Anterior cingulate cortex (tissue), 58 donors: Measurements from ENCODE around the gene PRAMEF14.
A peak's percentile ranks its signal among the peaks of the same experiment; 100 is the strongest.
"Not testable (repeated sequence)": the region's sequence is repeated elsewhere in the genome, so short reads cannot be mapped to it uniquely, and the experiment has no call there.

Experiments used
- DNase-seq, 58 donors: peaks; one replicate each; lab custom pipeline; 2025; lab: John Stamatoyannopoulos, UW

PRAMEF14 gene

GRCh38 chr1:13347034-13347433, at the start of gene PRAMEF14:
Gene PRAMEF14, minus strand, starts transcription at chr1:13347134. Its CDS starts 1,820 bp downstream, at chr1:13345314.
- DNase-seq, result not testable (repeated sequence)

DNA sequence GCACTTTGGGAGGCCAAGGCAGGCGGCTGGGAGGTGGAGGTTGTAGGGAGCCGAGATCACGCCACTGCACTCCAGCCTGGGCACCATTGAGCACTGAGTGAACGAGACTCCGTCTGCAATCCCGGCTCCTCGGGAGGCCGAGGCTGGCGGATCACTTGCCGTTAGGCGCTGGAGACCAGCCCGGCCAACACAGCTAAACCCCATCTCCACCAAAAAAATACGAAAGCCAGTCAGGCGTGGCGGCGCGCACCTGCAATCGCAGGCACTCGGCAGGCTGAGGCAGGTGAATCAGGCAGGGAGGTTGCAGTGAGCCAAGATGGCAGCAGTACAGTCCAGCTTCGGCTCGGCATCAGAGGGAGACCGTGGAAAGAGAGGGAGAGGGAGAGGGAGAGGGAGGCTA, 48.4 kb upstream of the PRAMEF14 start:
- not testable (repeated sequence) for DNase-seq

- DNase-seq, result not testable (repeated sequence)
Observed at GRCh38 chr1:13394761-13395160, 47.8 kb upstream of the PRAMEF14 start.

- not testable (repeated sequence) for DNase-seq
Observed at GRCh38 chr1:13393004-13393403, 46.1 kb upstream of the PRAMEF14 start.

GRCh38 chr1:13389332-13389731, 42.4 kb upstream of the PRAMEF14 start, which contains the start of gene PRAMEF17:
Gene PRAMEF17, plus strand, starts transcription at chr1:13389632. Its CDS starts 26 bp downstream, at chr1:13389658.
- DNase-seq, result not testable (repeated sequence)

DNA sequence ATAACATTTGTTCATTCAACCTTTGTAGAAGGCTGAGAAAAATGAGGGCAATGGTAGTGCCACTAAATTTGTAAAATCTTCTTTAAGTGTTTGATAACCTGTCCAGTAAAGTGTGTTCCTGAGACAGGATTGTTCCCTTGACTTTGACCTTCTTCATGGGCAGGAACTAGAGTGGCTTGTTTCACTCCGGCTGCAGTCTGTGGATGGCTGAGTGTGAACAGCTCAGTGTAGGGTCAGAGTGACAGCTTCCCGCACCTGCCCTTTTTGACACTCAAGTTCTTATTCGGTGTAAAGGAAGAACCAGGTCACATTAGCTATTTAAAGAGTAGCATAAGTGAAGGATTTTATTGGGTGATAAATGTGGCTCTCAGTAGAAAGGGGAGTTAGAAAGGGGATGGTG, 33.4 kb upstream of the PRAMEF14 start:
- DNase-seq, result not testable (repeated sequence)

- DNase-seq, result not testable (repeated sequence)
Observed at GRCh38 chr1:13378983-13379382, 32.0 kb upstream of the PRAMEF14 start.

- peak in 4 of 58 donors; percentile 3 to 24 (median 8) for DNase-seq
Observed at GRCh38 chr1:13368544-13368943, 21.6 kb upstream of the PRAMEF14 start.

DNA sequence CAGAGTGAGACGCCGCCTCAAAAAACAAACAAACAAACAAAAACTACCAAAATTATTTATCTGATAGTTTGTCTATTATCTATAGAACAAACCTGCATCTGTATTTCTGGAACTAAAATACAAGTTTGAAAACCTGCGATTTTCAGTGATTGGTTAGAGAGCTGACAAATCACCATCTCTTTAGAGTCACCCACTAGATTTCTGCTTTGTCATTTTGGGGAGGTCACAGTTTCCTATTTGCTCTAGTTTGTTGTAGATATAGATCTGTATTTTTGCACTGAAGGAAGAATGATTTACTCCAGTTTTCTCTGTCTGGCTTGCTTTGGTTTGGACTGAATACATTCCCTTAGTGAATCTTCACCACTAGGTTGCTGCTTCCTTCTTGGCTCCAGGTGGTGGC, 19.6 kb upstream of the PRAMEF14 start:
- not testable (repeated sequence) for DNase-seq

DNA sequence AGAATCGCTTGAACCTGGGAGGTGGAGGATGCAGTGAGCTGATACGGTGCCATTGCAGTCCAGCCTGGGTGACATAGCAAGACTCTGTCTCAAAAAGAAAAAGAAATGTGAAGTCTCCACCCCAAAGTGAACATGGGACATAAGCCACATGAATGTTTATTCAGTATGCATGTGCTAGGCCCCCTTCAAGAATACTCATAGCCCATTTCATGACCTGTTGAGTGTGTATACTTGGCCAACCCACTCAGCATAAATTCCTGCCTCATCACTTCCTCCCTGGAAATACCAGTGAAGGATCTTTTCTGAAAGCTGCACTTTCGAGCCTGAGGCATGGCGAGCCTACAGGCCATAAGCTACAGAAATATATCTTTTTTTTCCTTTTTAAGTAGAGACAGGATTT, 18.0 kb upstream of the PRAMEF14 start:
- DNase-seq, result not testable (repeated sequence)

DNA sequence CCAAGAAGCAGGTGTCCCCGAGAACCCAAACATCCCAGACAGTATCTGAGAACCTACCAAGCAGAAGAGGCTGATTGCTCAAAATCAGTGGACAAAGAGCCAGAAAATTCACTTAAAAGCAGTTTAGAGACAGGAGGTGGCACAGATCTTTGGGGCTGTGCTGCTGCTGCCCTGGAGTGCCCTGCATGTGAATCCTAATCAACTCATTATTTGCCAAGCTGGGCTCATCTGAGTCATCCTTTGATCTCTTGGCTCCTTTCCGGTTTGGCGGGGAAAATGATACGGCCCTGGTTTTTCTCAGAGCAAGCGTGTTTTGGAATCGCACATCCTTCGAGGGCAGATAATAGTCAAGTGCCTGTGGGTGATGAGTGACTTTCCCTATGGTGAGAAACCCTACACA, 15.4 kb upstream of the PRAMEF14 start:
- not testable (repeated sequence) for DNase-seq

DNA sequence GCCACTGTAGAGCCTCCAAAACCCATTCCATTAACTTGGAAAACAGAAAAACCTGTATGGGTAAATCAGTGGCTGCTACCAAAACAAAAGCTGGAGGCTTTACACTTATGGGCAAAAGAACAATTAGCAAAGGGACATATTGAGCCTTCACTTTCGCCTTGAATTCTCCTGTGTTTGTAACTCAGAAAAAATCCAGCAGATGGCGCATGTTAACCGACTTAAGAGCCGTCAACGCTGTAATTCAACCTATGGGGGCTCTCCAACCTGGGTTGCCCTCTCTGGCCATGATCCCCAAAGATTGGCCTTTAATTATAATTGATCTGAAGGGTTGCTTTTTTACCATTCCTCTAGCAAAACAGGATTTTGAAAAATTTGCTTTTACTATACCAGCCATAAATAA, 9.8 kb upstream of the PRAMEF14 start:
- DNase-seq, result peak in 9 of 58 donors; percentile 1 to 21 (median 4)

DNA sequence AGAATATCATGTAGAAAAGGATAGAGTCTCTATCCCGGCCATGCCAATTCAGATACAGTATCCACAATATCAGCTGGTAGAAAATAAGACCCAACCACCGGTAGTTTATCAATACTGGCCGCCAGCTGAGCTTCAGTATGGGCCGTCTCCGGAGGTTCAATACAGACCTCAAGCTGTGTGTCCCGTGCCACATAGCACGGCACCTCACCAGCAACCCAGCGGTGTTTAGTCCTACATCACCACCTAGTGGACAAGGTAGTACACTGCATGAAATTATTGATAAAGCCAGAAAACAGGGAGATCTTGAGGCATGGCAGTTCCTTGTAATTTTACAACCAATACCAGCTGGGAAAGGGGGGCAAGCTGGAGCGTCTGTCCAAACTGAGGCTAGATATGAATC, 7.5 kb upstream of the PRAMEF14 start:
- not testable (repeated sequence) for DNase-seq

DNA sequence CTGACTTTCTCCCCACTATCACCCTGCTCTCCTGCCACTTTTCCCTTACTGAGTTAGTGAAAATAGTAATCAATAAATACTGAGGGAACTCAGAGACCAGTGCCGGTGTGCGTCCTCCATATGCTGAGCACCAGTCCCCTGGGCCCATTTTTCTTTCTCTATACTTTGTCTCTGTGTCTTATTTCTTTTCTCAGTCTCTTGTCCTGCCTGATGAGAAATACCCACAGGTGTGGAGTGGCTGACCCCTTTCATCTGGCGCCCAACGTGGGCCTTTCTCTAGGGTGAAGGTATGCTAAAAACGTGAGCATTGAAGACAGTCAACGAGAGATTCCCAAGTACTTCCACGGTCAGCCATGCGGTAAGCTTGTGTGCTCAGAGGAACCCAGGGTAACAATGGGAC, 6.5 kb upstream of the PRAMEF14 start:
- DNase-seq, result not testable (repeated sequence)

- not testable (repeated sequence) for DNase-seq
Observed at GRCh38 chr1:13342496-13342895, 4.4 kb downstream of the PRAMEF14 start.

GRCh38 chr1:13315281-13315680, 31.7 kb downstream of the PRAMEF14 start, which contains the start of gene PRAMEF15:
Gene PRAMEF15, plus strand, starts transcription at chr1:13315581. Its CDS starts 2,827 bp downstream, at chr1:13318408.
- not testable (repeated sequence) for DNase-seq

DNA sequence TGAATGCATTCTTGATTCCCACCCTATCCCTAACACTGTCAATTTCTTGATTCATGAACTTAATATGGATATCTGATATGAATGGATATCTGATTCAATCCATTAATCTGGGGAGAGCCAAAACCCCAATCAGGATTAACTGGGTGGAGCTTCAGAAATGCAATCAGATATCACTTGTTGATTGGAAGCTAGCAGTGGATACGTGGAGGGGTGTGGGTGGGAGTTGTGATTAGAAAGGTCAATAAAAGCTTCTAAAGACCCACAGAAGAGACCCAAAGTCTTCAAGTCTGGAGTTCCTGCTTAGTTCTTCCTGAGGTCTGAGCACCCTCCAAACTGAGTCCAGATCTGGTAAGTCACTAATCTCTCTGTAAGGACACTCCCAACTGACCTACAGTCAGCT, 43.7 kb downstream of the PRAMEF14 start, which contains the start of gene PRAMEF33:
Gene PRAMEF33, plus strand, starts transcription at position 301 of the 400 bp plus-strand sequence. CDS start 2,416 bp downstream, outside the sequence.
- DNase-seq, result not testable (repeated sequence)

DNA sequence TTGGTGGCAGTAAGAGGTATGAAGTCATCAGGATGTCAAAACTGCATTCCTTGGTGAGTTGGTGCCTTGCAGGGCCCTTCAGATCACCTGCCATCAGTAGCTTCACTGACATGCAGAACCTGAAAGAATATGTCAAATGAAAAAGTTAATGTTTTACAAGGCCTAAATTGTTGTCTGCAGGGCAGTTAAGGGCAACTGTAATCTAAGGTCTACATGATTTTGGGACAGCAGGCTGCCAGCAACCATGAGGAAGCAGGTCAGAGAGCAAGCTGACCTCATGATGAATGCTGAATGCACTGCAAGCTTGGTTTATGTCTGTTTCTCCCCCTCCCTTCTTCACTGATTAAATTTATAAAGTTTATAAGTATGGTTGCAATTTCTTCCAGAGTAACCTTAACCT, 44.7 kb downstream of the PRAMEF14 start:
- DNase-seq, result not testable (repeated sequence)

DNA sequence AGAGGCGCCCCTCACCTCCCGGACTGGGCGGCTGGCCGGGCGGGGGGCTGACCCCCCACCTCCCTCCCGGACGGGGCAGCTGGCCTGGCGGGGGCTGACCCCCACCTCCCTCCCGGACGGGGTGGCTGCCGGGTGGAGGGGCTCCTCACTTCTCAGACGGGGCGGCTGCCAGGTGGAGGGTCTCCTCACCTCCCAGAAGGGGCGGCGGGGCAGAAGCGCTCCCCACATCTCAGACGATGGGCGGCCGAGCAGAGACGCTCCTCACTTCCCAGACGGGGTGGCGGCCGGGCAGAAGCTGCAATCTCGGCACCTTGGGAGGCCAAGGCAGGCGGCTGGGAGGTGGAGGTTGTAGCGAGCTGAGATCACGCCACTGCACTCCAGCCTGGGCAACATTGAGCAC, 48.2 kb downstream of the PRAMEF14 start:
- DNase-seq, result not testable (repeated sequence)

GRCh38 chr1:13297216-13297931, 49.6 kb downstream of the PRAMEF14 start:
- DNase-seq, result not testable (repeated sequence)
